Activated T-cell treated with anti-CD3 and anti-CD28 coated beads for 24 hours (primary cell): Measurements from ENCODE around the gene TMED9.

Source experiments
- DNase-seq: peaks from one replicate; pipeline ENCODE4 v3.0.0-alpha.2; 2020; ENCODE audit warnings: low read depth

The TMED9 gene

GRCh38 chr5:177578316-177578715 is 13.7 kb upstream of the TMED9 start:
- DNase-seq, result no peak

GRCh38 chr5:177588413-177588909 is 3.5 kb upstream of the TMED9 start:
- no peak for DNase-seq

- DNase-seq, result no peak
These were observed 1.6 kb upstream of the TMED9 start for GRCh38 chr5:177590406-177590805.

- no peak for DNase-seq
These were observed 353 bp upstream of the TMED9 start for GRCh38 chr5:177591690-177592009.

- no peak for DNase-seq
These were observed 902 bp downstream of the TMED9 start for GRCh38 chr5:177592905-177593304.

GRCh38 chr5:177593511-177593910 is 1.5 kb downstream of the TMED9 start:
- DNase-seq, result no peak

- DNase-seq, result no peak
These were observed 2.1 kb downstream of the TMED9 start for GRCh38 chr5:177594071-177594470.

- no peak for DNase-seq
These were observed 3.1 kb downstream of the TMED9 start for GRCh38 chr5:177595026-177595585.

GRCh38 chr5:177595991-177596774 is 4.2 kb downstream of the TMED9 start:
- no peak for DNase-seq

- no peak for DNase-seq
These were observed 4.8 kb downstream of the TMED9 start for GRCh38 chr5:177596775-177597238.

GRCh38 chr5:177598477-177598876 is 6.5 kb downstream of the TMED9 start:
- no peak for DNase-seq

- peak; percentile 84 for DNase-seq
These were observed 7.9 kb downstream of the TMED9 start, which contains the start of gene B4GALT7 for GRCh38 chr5:177599731-177600507. TSS of gene B4GALT7 (plus strand) at chr5:177600132. CDS start at chr5:177600211, 79 bp downstream.

GRCh38 chr5:177600508-177601018 is 8.6 kb downstream of the TMED9 start:
- DNase-seq, result no peak

GRCh38 chr5:177601126-177601525 is 9.1 kb downstream of the TMED9 start:
- no peak for DNase-seq

- no peak for DNase-seq
These were observed 9.8 kb downstream of the TMED9 start for GRCh38 chr5:177601577-177602457.

GRCh38 chr5:177602458-177602830 is 10.4 kb downstream of the TMED9 start:
- DNase-seq, result no peak

- DNase-seq, result no peak
These were observed 11.6 kb downstream of the TMED9 start for GRCh38 chr5:177603631-177604030.

GRCh38 chr5:177604116-177604521 is 12.1 kb downstream of the TMED9 start:
- DNase-seq, result no peak

- no peak for DNase-seq
These were observed 12.7 kb downstream of the TMED9 start for GRCh38 chr5:177604656-177605055.

GRCh38 chr5:177605078-177605477 is 13.1 kb downstream of the TMED9 start:
- no peak for DNase-seq

- no peak for DNase-seq
These were observed 13.7 kb downstream of the TMED9 start for GRCh38 chr5:177605667-177606066.
